GM19395 (cell line): Measurements from ENCODE around the gene ROGDI.

Source experiments
- ATAC-seq: cut with Tn5 transposase; IDR thresholded peaks from one replicate; pipeline ENCODE4 v1.9.1; 2021; ENCODE audit warnings: mild to moderate bottlenecking, moderate library complexity; ENCODE audit not compliant: unreplicated experiment

Gene ROGDI

GRCh38 chr16:4768549-4769305 is 33.7 kb downstream of the ROGDI start:
- ATAC-seq, result peak; percentile 64

GRCh38 chr16:4767872-4768548 is 34.4 kb downstream of the ROGDI start:
- ATAC-seq, result peak; percentile 13

- ATAC-seq, result peak; percentile 87
Observed at GRCh38 chr16:4766875-4767628, 35.4 kb downstream of the ROGDI start, which contains the start of gene ZNF500. ZNF500 (minus strand) TSS chr16:4767162; CDS start chr16:4765978, 1,184 bp downstream.

- ATAC-seq, result no peak
Observed at GRCh38 chr16:4765511-4766474, 36.6 kb downstream of the ROGDI start.

- ATAC-seq, result no peak
Observed at GRCh38 chr16:4763791-4764190, 38.6 kb downstream of the ROGDI start.

- no peak for ATAC-seq
Observed at GRCh38 chr16:4762205-4762604, 40.2 kb downstream of the ROGDI start.

GRCh38 chr16:4760221-4760910 is 42.1 kb downstream of the ROGDI start:
- no peak for ATAC-seq

GRCh38 chr16:4755687-4756086 is 46.7 kb downstream of the ROGDI start:
- ATAC-seq, result no peak

GRCh38 chr16:4754865-4755264 is 47.6 kb downstream of the ROGDI start:
- no peak for ATAC-seq

- ATAC-seq, result no peak
Observed at GRCh38 chr16:4753227-4753626, 49.2 kb downstream of the ROGDI start.

- no peak for ATAC-seq
Observed at GRCh38 chr16:4752351-4753100, 49.9 kb downstream of the ROGDI start.

- no peak for ATAC-seq
Observed at GRCh38 chr16:4750896-4751295, 51.5 kb downstream of the ROGDI start.

GRCh38 chr16:4749700-4750257 is 52.7 kb downstream of the ROGDI start:
- ATAC-seq, result peak; percentile 43

GRCh38 chr16:4748682-4749411 is 53.6 kb downstream of the ROGDI start:
- no peak for ATAC-seq

- no peak for ATAC-seq
Observed at GRCh38 chr16:4747906-4748681, 54.3 kb downstream of the ROGDI start.

- no peak for ATAC-seq
Observed at GRCh38 chr16:4746991-4747574, 55.4 kb downstream of the ROGDI start.
